Measurements from ENCODE around the gene TPM1.

The TPM1 gene

GRCh38 chr15:63043335-63044076 lies 959 bp downstream of the TPM1 start:
- peak; percentile 24 for DNase-seq

- DNase-seq: no peak
Observed at GRCh38 chr15:63044077-63044644, 1.6 kb downstream of the TPM1 start.

- no peak for DNase-seq
Observed at GRCh38 chr15:63044645-63045464, 2.3 kb downstream of the TPM1 start.

GRCh38 chr15:63045465-63045840 lies 2.9 kb downstream of the TPM1 start:
- no peak for DNase-seq

GRCh38 chr15:63045879-63046278 lies 3.3 kb downstream of the TPM1 start:
- no peak for DNase-seq

- no peak for DNase-seq
Observed at GRCh38 chr15:63046917-63047760, 4.6 kb downstream of the TPM1 start.

- DNase-seq: no peak
Observed at GRCh38 chr15:63047792-63048114, 5.2 kb downstream of the TPM1 start.

GRCh38 chr15:63048115-63048775 lies 5.7 kb downstream of the TPM1 start:
- DNase-seq: peak; percentile 86

- DNase-seq: no peak
Observed at GRCh38 chr15:63048776-63049665, 6.5 kb downstream of the TPM1 start.

GRCh38 chr15:63049783-63050371 lies 7.3 kb downstream of the TPM1 start:
- no peak for DNase-seq

- no peak for DNase-seq
Observed at GRCh38 chr15:63050731-63051155, 8.2 kb downstream of the TPM1 start.

- DNase-seq: no peak
Observed at GRCh38 chr15:63051156-63052066, 8.9 kb downstream of the TPM1 start.

- no peak for DNase-seq
Observed at GRCh38 chr15:63052077-63052841, 9.7 kb downstream of the TPM1 start.

- DNase-seq: no peak
Observed at GRCh38 chr15:63052961-63053698, 10.6 kb downstream of the TPM1 start.

- no peak for DNase-seq
Observed at GRCh38 chr15:63054281-63054683, 11.7 kb downstream of the TPM1 start.

GRCh38 chr15:63054985-63055384 lies 12.4 kb downstream of the TPM1 start:
- no peak for DNase-seq

- DNase-seq: no peak
Observed at GRCh38 chr15:63056829-63057228, 14.3 kb downstream of the TPM1 start.

All from activated T-cell treated with anti-CD3 and anti-CD28 coated beads, Interleukin-2, amount 50 U/mL, for 1 hour (primary cell).